ENCODE data around the gene TNIP1.

TNIP1 gene

GRCh38 chr5:150989695-150990094 is 91.1 kb downstream of the TNIP1 start:
- no peak for DNase-seq

GRCh38 chr5:150987746-150988145 is 93.1 kb downstream of the TNIP1 start:
- DNase-seq = no peak
